Chondrocyte (in vitro differentiated cells): ENCODE data around the gene JRKL. TPM values are rescaled to one million over a fixed set of nuclear protein-coding genes. Genes with fewer than 3 reads are reported as not detected.

ENCODE experiments used
- DNase-seq: peaks from one replicate; pipeline ENCODE4 v3.0.0; 2021; ENCODE audit warnings: mixed read lengths, low spot score
- H3K27ac Mint-ChIP-seq: one replicate; pipeline ENCODE4 v1.8.0; 2021; ENCODE audit warnings: mild to moderate bottlenecking, moderate library complexity, mixed read lengths; ENCODE audit not compliant: unreplicated experiment
- H3K27me3 Mint-ChIP-seq: 2 replicates; pipeline ENCODE4 v1.8.0; 2021; ENCODE audit warnings: low read depth, mixed read lengths
- H3K36me3 Mint-ChIP-seq: 2 replicates; pipeline ENCODE4 v1.8.0; 2021; ENCODE audit warnings: low read depth, mixed read lengths
- H3K4me1 Mint-ChIP-seq: 2 replicates; pipeline ENCODE4 v1.8.0; 2021; ENCODE audit warnings: low read depth, mild to moderate bottlenecking, mixed read lengths
- H3K4me3 Mint-ChIP-seq: one replicate; pipeline ENCODE4 v1.8.0; 2021; ENCODE audit warnings: mild to moderate bottlenecking, moderate library complexity, mixed read lengths; ENCODE audit not compliant: unreplicated experiment
- H3K9me3 Mint-ChIP-seq: 2 replicates; pipeline ENCODE4 v1.8.0; 2021; ENCODE audit warnings: low read depth, mixed read lengths
- CTCF ChIP-seq: fragments of 200-600 bp; sonication (generic); IDR thresholded peaks from 2 replicates; pipeline ENCODE4 v1.5.0; 2021; ENCODE audit warnings: antibody characterized with exemption, mild to moderate bottlenecking, moderate library complexity
- total RNA-seq: library from RNA; stranded (reverse); gene quantifications from 3 replicates; pipeline ENCODE4 v1.2.1, GENCODE V29; 2021

The JRKL gene
- total RNA-seq, 1 donor from 2014 or later: 13.0 TPM

GRCh38 chr11:96365493-96365892 lies 24.3 kb upstream of the JRKL start:
- no peaks in the 10 kb centered on the region for H3K4me1 Mint-ChIP-seq
- TF ChIP-seq CTCF: no peak
- H3K4me3 Mint-ChIP-seq: no peak overlapping the region
- no peaks in the 10 kb centered on the region for H3K27me3 Mint-ChIP-seq
- DNase-seq: no peak
- peaks cover 19% of the 10 kb centered on the region for H3K36me3 Mint-ChIP-seq
- peaks cover 13% of the 10 kb centered on the region for H3K9me3 Mint-ChIP-seq
- no peak overlapping the region for H3K27ac Mint-ChIP-seq

- no peak for DNase-seq
- TF ChIP-seq CTCF: no peak
- no peaks in the 10 kb centered on the region for H3K27me3 Mint-ChIP-seq
- H3K27ac Mint-ChIP-seq: no peak overlapping the region
- H3K36me3 Mint-ChIP-seq: peaks cover 20% of the 10 kb centered on the region
- peaks cover 13% of the 10 kb centered on the region for H3K9me3 Mint-ChIP-seq
- H3K4me3 Mint-ChIP-seq: no peak overlapping the region
- H3K4me1 Mint-ChIP-seq: no peaks in the 10 kb centered on the region
These were observed 23.8 kb upstream of the JRKL start for GRCh38 chr11:96366024-96366423.

GRCh38 chr11:96367342-96367741 lies 22.5 kb upstream of the JRKL start:
- no peaks in the 10 kb centered on the region for H3K27me3 Mint-ChIP-seq
- H3K9me3 Mint-ChIP-seq: peaks cover 13% of the 10 kb centered on the region
- DNase-seq: no peak
- H3K36me3 Mint-ChIP-seq: peaks cover 20% of the 10 kb centered on the region
- no peak overlapping the region for H3K27ac Mint-ChIP-seq
- H3K4me1 Mint-ChIP-seq: no peaks in the 10 kb centered on the region
- no peak for TF ChIP-seq CTCF
- no peak overlapping the region for H3K4me3 Mint-ChIP-seq

- H3K9me3 Mint-ChIP-seq: peaks cover 7% of the 10 kb centered on the region
- H3K4me1 Mint-ChIP-seq: no peaks in the 10 kb centered on the region
- no peak for TF ChIP-seq CTCF
These were observed 16.0 kb upstream of the JRKL start for GRCh38 chr11:96373826-96374225.

GRCh38 chr11:96376796-96377195 lies 13.0 kb upstream of the JRKL start:
- H3K36me3 Mint-ChIP-seq: peaks cover 8% of the 10 kb centered on the region
- no peak for TF ChIP-seq CTCF
- H3K9me3 Mint-ChIP-seq: no peaks in the 10 kb centered on the region
- no peak overlapping the region for H3K4me3 Mint-ChIP-seq
- H3K4me1 Mint-ChIP-seq: no peaks in the 10 kb centered on the region
- no peak overlapping the region for H3K27ac Mint-ChIP-seq
- no peaks in the 10 kb centered on the region for H3K27me3 Mint-ChIP-seq
- DNase-seq: no peak

More at GRCh38 chr11:96373826-96374225, 16.0 kb upstream of the JRKL start:
- Mint-ChIP-seq H3K36me3 (peaks cover 11% of the 10 kb centered on the region), H3K4me3 (no peak overlapping the region), H3K27ac (no peak overlapping the region), H3K27me3 (no peaks in the 10 kb centered on the region)
- no peak for DNase-seq
